Measurements from ENCODE around the gene AGBL3.

AGBL3 gene

GRCh38 chr7:134986363-134987251, at the start of gene AGBL3:
TSS of gene AGBL3 (plus strand) at chr7:134986508. CDS start at chr7:134987934, 1,426 bp downstream.
- DNase-seq (ENCODE audit: low read depth in 2 of 2): peak; percentile 82 to 85

GRCh38 chr7:134936893-134937510, 49.3 kb upstream of the AGBL3 start:
- DNase-seq (ENCODE audit: low read depth in 2 of 2): no peak

- DNase-seq (ENCODE audit: low read depth in 2 of 2): no peak
Observed at GRCh38 chr7:134938141-134938540, 48.2 kb upstream of the AGBL3 start.

GRCh38 chr7:134939136-134939535, 47.2 kb upstream of the AGBL3 start:
- no peak for DNase-seq (ENCODE audit: low read depth in 2 of 2)

- no peak for DNase-seq (ENCODE audit: low read depth in 2 of 2)
Observed at GRCh38 chr7:134940729-134941128, 45.6 kb upstream of the AGBL3 start.

- DNase-seq (ENCODE audit: low read depth in 2 of 2): no peak
Observed at GRCh38 chr7:134941185-134941900, 45.0 kb upstream of the AGBL3 start.

- no peak for DNase-seq (ENCODE audit: low read depth in 2 of 2)
Observed at GRCh38 chr7:134941952-134942351, 44.4 kb upstream of the AGBL3 start.

- DNase-seq (ENCODE audit: low read depth in 2 of 2): no peak
Observed at GRCh38 chr7:134942690-134943466, 43.4 kb upstream of the AGBL3 start.

- no peak for DNase-seq (ENCODE audit: low read depth in 2 of 2)
Observed at GRCh38 chr7:134943785-134944400, 42.4 kb upstream of the AGBL3 start.

GRCh38 chr7:134945691-134946090, 40.6 kb upstream of the AGBL3 start:
- DNase-seq (ENCODE audit: low read depth in 2 of 2): no peak

GRCh38 chr7:134946260-134946659, 40.0 kb upstream of the AGBL3 start:
- no peak for DNase-seq (ENCODE audit: low read depth in 2 of 2)

- DNase-seq (ENCODE audit: low read depth in 2 of 2): no peak
Observed at GRCh38 chr7:134947329-134947728, 39.0 kb upstream of the AGBL3 start.

- DNase-seq (ENCODE audit: low read depth in 2 of 2): no peak
Observed at GRCh38 chr7:134947831-134948230, 38.5 kb upstream of the AGBL3 start.

- DNase-seq (ENCODE audit: low read depth in 2 of 2): no peak
Observed at GRCh38 chr7:134948246-134948645, 38.1 kb upstream of the AGBL3 start.

GRCh38 chr7:134948736-134949135, 37.6 kb upstream of the AGBL3 start:
- DNase-seq (ENCODE audit: low read depth in 2 of 2): no peak

GRCh38 chr7:134949171-134949570, 37.1 kb upstream of the AGBL3 start:
- no peak for DNase-seq (ENCODE audit: low read depth in 2 of 2)

- no peak for DNase-seq (ENCODE audit: low read depth in 2 of 2)
Observed at GRCh38 chr7:134954197-134955082, 31.9 kb upstream of the AGBL3 start.

- DNase-seq (ENCODE audit: low read depth in 2 of 2): no peak
Observed at GRCh38 chr7:134957005-134957404, 29.3 kb upstream of the AGBL3 start.

GRCh38 chr7:134959810-134960209, 26.5 kb upstream of the AGBL3 start:
- DNase-seq (ENCODE audit: low read depth in 2 of 2): no peak

- no peak for DNase-seq (ENCODE audit: low read depth in 2 of 2)
Observed at GRCh38 chr7:134962270-134962780, 24.0 kb upstream of the AGBL3 start.
